Measurements from ENCODE around the gene HIGD1A.

DNA sequence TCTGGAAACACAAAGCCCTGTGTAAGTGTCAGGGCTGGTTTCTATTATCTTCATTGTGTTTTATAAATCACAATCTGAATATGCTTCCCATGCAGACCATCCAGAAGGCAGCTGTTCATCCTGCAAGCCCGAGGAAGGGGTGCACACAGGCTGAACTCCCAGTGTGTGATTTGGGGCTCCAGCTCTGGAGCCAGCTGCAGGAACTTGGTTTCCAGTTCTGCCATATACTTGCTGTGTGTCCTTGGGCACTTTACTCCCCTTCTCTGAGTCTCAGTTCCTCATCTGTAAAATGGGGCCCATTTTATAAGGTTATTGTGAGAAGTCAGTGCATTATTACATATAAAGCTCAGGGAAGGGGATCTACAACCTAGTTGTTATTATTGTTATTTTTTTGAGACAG lies 48.8 kb upstream of the HIGD1A start:
- TF ChIP-seq, protein P1, sequence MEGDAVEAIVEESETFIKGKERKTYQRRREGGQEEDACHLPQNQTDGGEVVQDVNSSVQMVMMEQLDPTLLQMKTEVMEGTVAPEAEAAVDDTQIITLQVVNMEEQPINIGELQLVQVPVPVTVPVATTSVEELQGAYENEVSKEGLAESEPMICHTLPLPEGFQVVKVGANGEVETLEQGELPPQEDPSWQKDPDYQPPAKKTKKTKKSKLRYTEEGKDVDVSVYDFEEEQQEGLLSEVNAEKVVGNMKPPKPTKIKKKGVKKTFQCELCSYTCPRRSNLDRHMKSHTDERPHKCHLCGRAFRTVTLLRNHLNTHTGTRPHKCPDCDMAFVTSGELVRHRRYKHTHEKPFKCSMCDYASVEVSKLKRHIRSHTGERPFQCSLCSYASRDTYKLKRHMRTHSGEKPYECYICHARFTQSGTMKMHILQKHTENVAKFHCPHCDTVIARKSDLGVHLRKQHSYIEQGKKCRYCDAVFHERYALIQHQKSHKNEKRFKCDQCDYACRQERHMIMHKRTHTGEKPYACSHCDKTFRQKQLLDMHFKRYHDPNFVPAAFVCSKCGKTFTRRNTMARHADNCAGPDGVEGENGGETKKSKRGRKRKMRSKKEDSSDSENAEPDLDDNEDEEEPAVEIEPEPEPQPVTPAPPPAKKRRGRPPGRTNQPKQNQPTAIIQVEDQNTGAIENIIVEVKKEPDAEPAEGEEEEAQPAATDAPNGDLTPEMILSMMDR (IDR thresholded peaks at IDR 0.05) = no peak
- TF ChIP-seq POLR2AphosphoS5 (IDR thresholded peaks at IDR 0.05; ENCODE audit: insufficient read depth in 1 of 2, low read depth in 1 of 2) = no peak
- TF ChIP-seq POLR2A (IDR thresholded peaks at IDR 0.05) = no peak

All from vagina (tissue), 2 donors.